HFFc6 (cell line): ENCODE measurements around the gene EMID1. TPM values are rescaled to one million over a fixed set of nuclear protein-coding genes. Genes with fewer than 3 reads are reported as not detected.

Experiments
- DNase-seq: peaks from one replicate; pipeline ENCODE4 v3.0.0-alpha.2; 2018
- H3K27ac Mint-ChIP-seq: 2 replicates; pipeline ENCODE4 v1.8.0; 2020; ENCODE audit warnings: mild to moderate bottlenecking, mixed read lengths
- H3K27me3 Mint-ChIP-seq: 2 replicates; pipeline ENCODE4 v1.8.0; 2021; ENCODE audit warnings: mild to moderate bottlenecking, moderate library complexity, mixed read lengths; ENCODE audit not compliant: insufficient read depth
- H3K36me3 Mint-ChIP-seq: 2 replicates; pipeline ENCODE4 v1.8.0; 2021; ENCODE audit warnings: low read depth, mixed read lengths
- H3K4me1 Mint-ChIP-seq: 2 replicates; pipeline ENCODE4 v1.8.0; 2020; ENCODE audit warnings: low read depth, mixed read lengths
- H3K4me3 Mint-ChIP-seq: 2 replicates; pipeline ENCODE4 v1.8.0; 2020; ENCODE audit warnings: mild to moderate bottlenecking, moderate library complexity, mixed read lengths
- H3K9me3 Mint-ChIP-seq: 2 replicates; pipeline ENCODE4 v1.8.0; 2020; ENCODE audit warnings: mild to moderate bottlenecking, mixed read lengths
- CTCF ChIP-seq: fragments of 200-600 bp; sonication (generic); IDR thresholded peaks from 2 replicates; pipeline ENCODE4 v1.5.0; 2021; ENCODE audit warnings: antibody characterized with exemption, mild to moderate bottlenecking
- total RNA-seq, 6 experiments: library from RNA; stranded (reverse); fragmentation: NEBNext Ultra II Directional; extraction: Animal tissue kit (Norgen Biotek cat#: 25700); gene quantifications; 2 replicates in 1 of 6; 3 replicates in 5 of 6; pipeline ENCODE4 v1.2.3, GENCODE V29; 2021

Gene EMID1
- total RNA-seq, 6 experiments from 2014 or later: not detected

DNA sequence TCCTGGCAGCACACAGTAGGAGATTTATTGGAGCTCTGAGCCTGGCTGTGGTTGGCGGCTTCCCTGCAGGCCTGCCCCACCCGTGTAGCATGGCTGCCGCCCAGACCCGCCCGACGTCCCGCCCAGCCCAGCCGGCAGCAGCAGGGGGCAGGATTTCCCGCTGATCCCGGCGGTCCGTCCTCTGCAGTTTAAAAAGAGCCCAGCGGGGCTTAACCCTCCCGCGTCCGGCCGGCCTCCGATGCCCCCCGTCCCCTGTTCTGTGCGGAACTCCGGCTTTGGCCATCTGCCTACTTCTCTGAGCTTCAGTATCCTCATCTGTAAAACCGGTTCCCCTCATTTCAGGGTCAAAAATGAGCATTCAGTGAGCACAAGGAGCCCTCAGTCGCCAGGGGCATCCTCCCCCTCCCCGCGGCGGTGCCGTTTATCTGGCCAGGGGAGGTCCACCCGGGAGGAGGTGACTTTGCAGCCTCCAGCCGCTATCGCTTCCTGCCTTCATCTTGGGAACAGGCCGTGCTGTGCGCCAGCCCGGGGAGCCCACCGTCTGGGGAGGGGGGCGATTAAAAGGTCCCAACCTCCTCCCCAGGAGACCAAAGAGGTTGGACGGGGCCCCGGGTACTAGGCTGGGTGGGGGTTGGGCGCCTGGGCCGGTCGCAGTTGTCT, 100.6 kb downstream of the EMID1 start, which contains the start of gene GAS2L1:
Gene GAS2L1 (plus strand): TSS at position 476 of the 660 bp plus-strand sequence. CDS start 1,456 bp downstream, outside the sequence.
- Mint-ChIP-seq H3K27me3 (peaks cover 9% of the 10 kb centered on the region), H3K9me3 (no peaks in the 10 kb centered on the region), H3K4me3 (peak within 1 kb of the TSS; percentile 92), H3K4me1 (peaks cover 18% of the 10 kb centered on the region), H3K36me3 (peaks cover 7% of the 10 kb centered on the region; the same call in 1 of the 2 replicates), H3K27ac (peak within 1 kb of the TSS; percentile 87)
- peak; percentile 78 for DNase-seq
- peak; percentile 80 for TF ChIP-seq CTCF

DNA sequence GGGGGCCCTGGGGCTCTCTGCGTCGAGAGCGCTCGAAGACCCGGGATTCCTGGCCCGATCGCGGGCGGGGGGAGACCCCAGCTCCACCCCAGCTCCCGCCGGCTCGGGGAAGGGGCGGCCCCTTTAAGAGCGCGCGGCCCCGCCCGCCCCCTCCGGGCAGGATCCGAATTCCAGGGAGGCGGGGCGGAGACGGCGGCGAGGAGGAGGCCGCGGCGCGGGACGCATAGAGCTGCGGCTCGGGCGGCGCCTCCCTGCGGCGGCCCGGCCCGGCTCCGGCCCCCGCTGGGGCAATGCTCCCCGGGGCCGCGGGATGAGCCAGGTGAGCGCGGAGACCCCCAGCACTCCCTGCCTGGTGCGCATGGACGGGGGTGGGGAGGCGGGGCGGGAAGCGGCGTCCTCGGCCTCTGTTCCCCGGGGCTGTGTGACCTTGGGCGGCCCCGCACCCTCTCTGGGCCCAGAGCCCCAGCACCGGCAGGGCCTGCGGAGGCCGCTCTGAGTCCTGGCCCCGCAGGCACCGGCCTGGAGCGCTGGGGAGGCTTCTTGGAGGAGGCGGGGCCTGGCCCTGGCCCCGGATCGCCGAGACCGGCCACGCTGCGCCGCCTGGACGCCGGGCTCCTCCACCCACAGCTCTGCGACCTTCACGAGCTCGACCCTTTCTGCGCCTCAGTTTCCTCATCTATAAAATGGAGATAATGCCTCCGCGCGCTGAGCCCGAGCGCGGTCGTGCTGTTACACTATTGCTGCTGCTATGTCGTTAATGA, 101.3 kb downstream of the EMID1 start:
- peaks cover 19% of the 10 kb centered on the region for H3K4me1 Mint-ChIP-seq
- TF ChIP-seq CTCF: no peak; the same call in 1 of the 2 replicates
- peaks cover 2% of the 10 kb centered on the region for H3K27me3 Mint-ChIP-seq
- H3K9me3 Mint-ChIP-seq: no peaks in the 10 kb centered on the region
- H3K36me3 Mint-ChIP-seq: no peaks in the 10 kb centered on the region
- H3K27ac Mint-ChIP-seq: peak overlapping the region; percentile 87
- H3K4me3 Mint-ChIP-seq: peak overlapping the region; percentile 92
- peak; percentile 43 for DNase-seq

DNA sequence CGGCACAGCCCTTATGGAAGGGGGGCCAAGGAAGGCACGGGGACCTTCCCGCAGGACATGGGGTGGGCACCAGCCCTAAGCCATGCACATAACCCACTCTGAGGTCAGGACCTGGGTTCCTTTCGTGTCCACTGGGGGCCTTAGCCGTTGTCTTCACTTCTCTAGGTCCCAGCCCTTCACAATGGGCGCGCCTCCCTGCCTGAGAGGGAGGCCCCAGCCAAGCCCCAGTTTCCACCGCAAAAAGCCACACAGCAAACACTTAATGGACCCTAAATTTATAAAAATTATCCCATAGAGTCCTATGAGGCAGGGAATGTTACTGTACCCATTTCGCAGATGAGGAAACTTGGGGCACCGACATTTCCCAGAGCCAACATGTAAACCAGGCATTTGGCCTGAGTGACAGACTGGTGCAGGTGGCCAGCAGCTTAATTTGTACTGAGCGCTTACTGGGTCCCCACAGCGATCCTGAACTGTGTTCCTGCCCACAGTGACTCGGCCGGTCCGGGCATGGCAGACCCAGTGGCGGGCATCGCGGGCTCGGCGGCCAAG, 102.0 kb downstream of the EMID1 start:
- no peaks in the 10 kb centered on the region for H3K9me3 Mint-ChIP-seq
- H3K4me1 Mint-ChIP-seq: peaks cover 19% of the 10 kb centered on the region
- TF ChIP-seq CTCF: no peak
- peak overlapping the region; percentile 92 for H3K4me3 Mint-ChIP-seq
- peak overlapping the region; percentile 87 for H3K27ac Mint-ChIP-seq
- H3K36me3 Mint-ChIP-seq: peaks cover under 1% of the 10 kb centered on the region; the same call in 1 of the 2 replicates
- H3K27me3 Mint-ChIP-seq: peaks cover 2% of the 10 kb centered on the region; the same call in 1 of the 2 replicates
- DNase-seq: no peak

GRCh38 chr22:29308148-29308790, 102.6 kb downstream of the EMID1 start:
- Mint-ChIP-seq H3K27me3 (peaks cover 2% of the 10 kb centered on the region), H3K27ac (peak overlapping the region; percentile 81), H3K4me3 (peak overlapping the region; percentile 61), H3K9me3 (no peaks in the 10 kb centered on the region), H3K36me3 (peaks cover 4% of the 10 kb centered on the region; the same call in 1 of the 2 replicates), H3K4me1 (peaks cover 19% of the 10 kb centered on the region)
- no peak for TF ChIP-seq CTCF
- no peak for DNase-seq

- peaks cover 4% of the 10 kb centered on the region; the same call in 1 of the 2 replicates for H3K36me3 Mint-ChIP-seq
- H3K9me3 Mint-ChIP-seq: no peaks in the 10 kb centered on the region
- DNase-seq: no peak
- peaks cover 20% of the 10 kb centered on the region for H3K4me1 Mint-ChIP-seq
- H3K27me3 Mint-ChIP-seq: peaks cover 2% of the 10 kb centered on the region
- H3K27ac Mint-ChIP-seq: peak overlapping the region; percentile 81
- no peak for TF ChIP-seq CTCF
- peak overlapping the region; percentile 61 for H3K4me3 Mint-ChIP-seq
These were observed 103.1 kb downstream of the EMID1 start for GRCh38 chr22:29308791-29309262.
